Nephron progenitor cell (in vitro differentiated cells): ENCODE measurements around the gene ABLIM3.

Experiments
- DNase-seq: peaks from one replicate; pipeline ENCODE4 v3.0.0; 2021
- H3K27ac Mint-ChIP-seq: 2 replicates; pipeline ENCODE4 v1.8.0; 2021; ENCODE audit warnings: mild to moderate bottlenecking, moderate library complexity, mixed read lengths
- H3K27me3 Mint-ChIP-seq: 2 replicates; pipeline ENCODE4 v1.8.0; 2021; ENCODE audit warnings: mild to moderate bottlenecking, low read depth, mixed read lengths; ENCODE audit not compliant: poor library complexity
- H3K36me3 Mint-ChIP-seq: 2 replicates; pipeline ENCODE4 v1.8.0; 2021; ENCODE audit warnings: low read depth, mixed read lengths
- H3K4me1 Mint-ChIP-seq: 2 replicates; pipeline ENCODE4 v1.8.0; 2021; ENCODE audit warnings: mixed read lengths
- H3K4me3 Mint-ChIP-seq: 2 replicates; pipeline ENCODE4 v1.8.0; 2021; ENCODE audit warnings: mild to moderate bottlenecking, moderate library complexity, mixed read lengths
- H3K9me3 Mint-ChIP-seq: 2 replicates; pipeline ENCODE4 v1.8.0; 2021; ENCODE audit warnings: mild to moderate bottlenecking, moderate library complexity, mixed read lengths
- CTCF ChIP-seq: fragments of 200-600 bp; sonication (generic); IDR thresholded peaks from 2 replicates; pipeline ENCODE4 v1.5.0; 2021; ENCODE audit warnings: antibody characterized with exemption

Gene ABLIM3

GRCh38 chr5:149221326-149221725 lies 80.0 kb downstream of the ABLIM3 start:
- Mint-ChIP-seq H3K4me1 (peaks cover 6% of the 10 kb centered on the region), H3K27me3 (peaks cover 7% of the 10 kb centered on the region), H3K36me3 (no peaks in the 10 kb centered on the region), H3K4me3 (no peak overlapping the region), H3K9me3 (no peaks in the 10 kb centered on the region), H3K27ac (no peak overlapping the region)
- no peak for TF ChIP-seq CTCF
- DNase-seq = no peak

GRCh38 chr5:149221731-149222342 lies 80.5 kb downstream of the ABLIM3 start:
- TF ChIP-seq CTCF = no peak
- H3K27me3 Mint-ChIP-seq = peaks cover 7% of the 10 kb centered on the region
- no peaks in the 10 kb centered on the region for H3K9me3 Mint-ChIP-seq
- H3K27ac Mint-ChIP-seq = no peak overlapping the region
- peaks cover 6% of the 10 kb centered on the region for H3K4me1 Mint-ChIP-seq
- no peaks in the 10 kb centered on the region for H3K36me3 Mint-ChIP-seq
- DNase-seq = no peak
- H3K4me3 Mint-ChIP-seq = no peak overlapping the region

- no peak overlapping the region for H3K27ac Mint-ChIP-seq
- no peak for TF ChIP-seq CTCF
- no peaks in the 10 kb centered on the region for H3K36me3 Mint-ChIP-seq
- DNase-seq = no peak
- H3K27me3 Mint-ChIP-seq = peaks cover 4% of the 10 kb centered on the region
- H3K4me3 Mint-ChIP-seq = no peak overlapping the region
- no peaks in the 10 kb centered on the region for H3K9me3 Mint-ChIP-seq
- peaks cover 6% of the 10 kb centered on the region for H3K4me1 Mint-ChIP-seq
Observed at GRCh38 chr5:149223081-149223848, 82.0 kb downstream of the ABLIM3 start.

- Mint-ChIP-seq H3K4me1 (peaks cover 11% of the 10 kb centered on the region), H3K27ac (no peak overlapping the region), H3K36me3 (no peaks in the 10 kb centered on the region), H3K27me3 (peaks cover 4% of the 10 kb centered on the region), H3K9me3 (no peaks in the 10 kb centered on the region), H3K4me3 (no peak overlapping the region)
- TF ChIP-seq CTCF = no peak
- DNase-seq = no peak
Observed at GRCh38 chr5:149224282-149224681, 83.0 kb downstream of the ABLIM3 start.

GRCh38 chr5:149227168-149227826 lies 86.0 kb downstream of the ABLIM3 start:
- peaks cover 5% of the 10 kb centered on the region for H3K4me1 Mint-ChIP-seq
- H3K36me3 Mint-ChIP-seq = no peaks in the 10 kb centered on the region
- no peak overlapping the region for H3K27ac Mint-ChIP-seq
- no peak for TF ChIP-seq CTCF
- H3K9me3 Mint-ChIP-seq = no peaks in the 10 kb centered on the region
- peaks cover 22% of the 10 kb centered on the region for H3K27me3 Mint-ChIP-seq
- H3K4me3 Mint-ChIP-seq = no peak overlapping the region
- DNase-seq = no peak
